HG02588 (cell line): ENCODE results near the gene SLA2.
"Not testable (repeated sequence)": the region's sequence is repeated elsewhere in the genome, so short reads cannot be mapped to it uniquely, and the experiment has no call there.

Source experiments
- ATAC-seq: cut with Tn5 transposase; IDR thresholded peaks from one replicate; pipeline ENCODE4 v1.9.1; 2021; ENCODE audit warnings: mild to moderate bottlenecking, moderate library complexity; ENCODE audit not compliant: unreplicated experiment

The SLA2 gene

GRCh38 chr20:36578356-36579041, 67.5 kb downstream of the SLA2 start:
- no peak for ATAC-seq

DNA sequence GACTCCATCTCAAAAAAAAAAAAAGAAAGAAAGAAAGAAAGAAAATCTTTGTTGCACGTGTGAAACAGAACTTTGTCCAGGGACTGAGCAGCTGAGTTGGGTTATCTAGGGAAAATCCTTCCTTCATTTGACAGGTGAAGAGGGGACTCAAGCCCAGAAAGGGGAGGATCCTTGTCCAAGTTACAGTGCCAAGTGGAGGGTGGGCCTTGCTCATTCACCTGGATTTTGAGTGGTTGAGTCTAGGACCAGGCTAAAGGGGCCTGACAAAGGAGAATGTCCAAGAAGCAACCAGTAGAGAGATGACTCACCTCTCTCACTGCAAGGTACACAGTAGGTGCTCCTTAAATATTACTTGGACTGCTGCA, 69.9 kb downstream of the SLA2 start:
- no peak for ATAC-seq

GRCh38 chr20:36574366-36575135, 71.4 kb downstream of the SLA2 start:
- no peak for ATAC-seq

- ATAC-seq = no peak
These were observed 72.1 kb downstream of the SLA2 start for GRCh38 chr20:36573798-36574365.

GRCh38 chr20:36573103-36573797, 72.7 kb downstream of the SLA2 start, which contains the start of gene TGIF2:
TSS of gene TGIF2 (plus strand) at chr20:36573597. CDS start at chr20:36578775, 5,178 bp downstream.
- peak; percentile 57 for ATAC-seq

GRCh38 chr20:36572701-36573102, 73.3 kb downstream of the SLA2 start:
- ATAC-seq = no peak

- no peak for ATAC-seq
These were observed 74.2 kb downstream of the SLA2 start for GRCh38 chr20:36571564-36572504.

GRCh38 chr20:36569847-36570429, 76.1 kb downstream of the SLA2 start:
- no peak for ATAC-seq

GRCh38 chr20:36565520-36565919, 80.5 kb downstream of the SLA2 start:
- no peak for ATAC-seq

- not testable (repeated sequence) for ATAC-seq
These were observed 81.3 kb downstream of the SLA2 start for GRCh38 chr20:36564726-36565121.

- not testable (repeated sequence) for ATAC-seq
These were observed 81.8 kb downstream of the SLA2 start for GRCh38 chr20:36564078-36564725.

- no peak for ATAC-seq
These were observed 82.6 kb downstream of the SLA2 start for GRCh38 chr20:36563374-36563773.

- ATAC-seq = no peak
These were observed 83.3 kb downstream of the SLA2 start for GRCh38 chr20:36562724-36563123.
